Liver (tissue), 9 donors: Measurements from ENCODE around the gene ZNF280B. TPM values are rescaled to one million over a fixed set of nuclear protein-coding genes. Genes with fewer than 3 reads are reported as not detected.
"Not testable (repeated sequence)": the region's sequence is repeated elsewhere in the genome, so short reads cannot be mapped to it uniquely, and the experiment has no call there.

Experiments
- DNase-seq: peaks from one replicate; pipeline ENCODE4 v3.0.0-alpha.2; 2017; ENCODE audit warnings: low spot score
- H3K27ac ChIP-seq, 2 donors: one replicate each; pipeline ENCODE4 v1.7.0; 2013; ENCODE audit warnings: inconsistent platforms in 2 of 2, low read length in 2 of 2, control low read depth in 1 of 2, low read depth in 1 of 2, mild to moderate bottlenecking in 1 of 2
- H3K27me3 ChIP-seq, 4 donors: one replicate each; pipeline versions ENCODE4 v1.6.1 to v1.7.0; 2013; ENCODE audit warnings: low read length in 3 of 4, inconsistent platforms in 1 of 4, mild to moderate bottlenecking in 1 of 4, moderate library complexity in 1 of 4; ENCODE audit not compliant: control insufficient read depth in 4 of 4, insufficient read depth in 4 of 4
- H3K36me3 ChIP-seq, 4 donors: one replicate each; pipeline versions ENCODE4 v1.6.1 to v1.7.0; 2013; ENCODE audit warnings: low read length in 3 of 4, mild to moderate bottlenecking in 3 of 4, low read depth in 1 of 4, moderate library complexity in 1 of 4; ENCODE audit not compliant: control insufficient read depth in 4 of 4, insufficient read depth in 3 of 4
- H3K4me1 ChIP-seq, 4 donors: one replicate each; pipeline versions ENCODE4 v1.6.1 to v1.7.0; 2013; ENCODE audit warnings: low read length in 3 of 4, mild to moderate bottlenecking in 3 of 4, moderate library complexity in 1 of 4; ENCODE audit not compliant: control insufficient read depth in 4 of 4, insufficient read depth in 4 of 4
- H3K4me3 ChIP-seq, 3 donors: one replicate each; pipeline versions ENCODE4 v1.6.1 to v1.7.0; 2013; ENCODE audit warnings: low read length in 3 of 3, control low read depth in 1 of 3, low read depth in 1 of 3, mild to moderate bottlenecking in 1 of 3
- H3K9ac ChIP-seq, 2 donors: one replicate each; pipeline ENCODE4 v1.7.0; 2013; ENCODE audit warnings: low read length in 2 of 2, mild to moderate bottlenecking in 2 of 2, moderate library complexity in 2 of 2, control low read depth in 1 of 2, low read depth in 1 of 2
- H3K9me3 ChIP-seq, 4 donors: one replicate each; pipeline versions ENCODE4 v1.6.1 to v1.7.0; 2013; ENCODE audit warnings: low read length in 3 of 4; ENCODE audit not compliant: control insufficient read depth in 4 of 4
- ATF3 ChIP-seq: IDR thresholded peaks from 2 replicates; pipeline ENCODE4 v1.6.1; 2016; ENCODE audit warnings: antibody characterized with exemption
- EGR1 ChIP-seq, 2 donors: IDR thresholded peaks; 2 replicates each; pipeline ENCODE4 v1.6.1; 2016 to 2018; ENCODE audit warnings: antibody characterized with exemption in 2 of 2, low read depth in 2 of 2
- FOXA1 ChIP-seq: IDR thresholded peaks from 2 replicates; pipeline ENCODE4 v1.6.1; 2016; ENCODE audit warnings: antibody characterized with exemption
- FOXA2 ChIP-seq: IDR thresholded peaks from 2 replicates; pipeline ENCODE4 v1.6.1; 2016; ENCODE audit warnings: antibody characterized with exemption
- HNF4A ChIP-seq, 2 donors: conservative IDR thresholded peaks; 2 replicates each; pipeline ENCODE4 v1.6.1; 2016; ENCODE audit warnings: antibody characterized with exemption in 2 of 2, mild to moderate bottlenecking in 2 of 2
- HNF4G ChIP-seq: IDR thresholded peaks from 2 replicates; pipeline ENCODE4 v1.6.1; 2016; ENCODE audit warnings: antibody characterized with exemption
- JUND ChIP-seq, 2 donors: IDR thresholded peaks; 2 replicates each; pipeline ENCODE4 v1.6.1; 2016; ENCODE audit warnings: antibody characterized with exemption in 2 of 2
- MAX ChIP-seq: IDR thresholded peaks from 2 replicates; pipeline ENCODE4 v1.6.1; 2016; ENCODE audit warnings: antibody characterized with exemption
- NR2F2 ChIP-seq: IDR thresholded peaks from 2 replicates; pipeline ENCODE4 v1.6.1; 2016; ENCODE audit warnings: antibody characterized with exemption
- REST ChIP-seq: IDR thresholded peaks from 2 replicates; pipeline ENCODE4 v1.6.1; 2016; ENCODE audit warnings: antibody characterized with exemption, mild to moderate bottlenecking
- RXRA ChIP-seq, 2 donors: IDR thresholded peaks; 2 replicates each; pipeline ENCODE4 v1.6.1; 2017 to 2018; ENCODE audit warnings: antibody characterized with exemption in 2 of 2, mild to moderate bottlenecking in 1 of 2
- SP1 ChIP-seq: IDR thresholded peaks from 2 replicates; pipeline ENCODE4 v1.6.1; 2018; ENCODE audit warnings: antibody characterized with exemption, mild to moderate bottlenecking
- YY1 ChIP-seq: IDR thresholded peaks from 2 replicates; pipeline ENCODE4 v1.6.1; 2016; ENCODE audit warnings: antibody characterized with exemption, mild to moderate bottlenecking
- ZBTB33 ChIP-seq: IDR thresholded peaks from 2 replicates; pipeline ENCODE4 v1.6.1; 2016; ENCODE audit warnings: antibody characterized with exemption
- WGBS: extraction: QIAGEN DNeasy Blood & Tissue Kit; methylation state at CpG from one replicate; pipeline ENCODE4 v1.1.7; 2013; 5-methylcytosine and 5-hydroxymethylcytosine counted together
- polyA plus RNA-seq, 2 donors: library from polyadenylated mRNA; stranded (reverse) in 1 of 2; unstranded in 1 of 2; fragments of 200-250 nt in 1 of 2; fragments of >200 nt in 1 of 2; fragmentation: Nextera tagmentation in 1 of 2; extraction: Ambion mirVana in 1 of 2; gene quantifications; one replicate each; pipeline versions ENCODE4 v1.2.1 to v1.2.3, GENCODE V29; 2013 to 2015
- total RNA-seq, 2 donors: library from RNA; depleted of rRNA; stranded (reverse); fragments of >200 nt; gene quantifications; one replicate each; pipeline ENCODE4 v1.2.3, GENCODE V29; 2014
- donor health status: healthy.
- donor health status: healthy.
- donor health status: healthy.
- donor health status: healthy.
- donor health status: healthy.

The ZNF280B gene
- total and polyA plus RNA-seq, 4 donors, result 0.03 to 0.84 (median 0.06) TPM

- Histone ChIP-seq H3K9me3 (no peaks in the 10 kb centered on the region), H3K9ac (no peak overlapping the region), H3K27ac (no peak overlapping the region), H3K27me3 (peaks cover 0 to under 1% (median 0%) of the 10 kb centered on the region in 4 donors), H3K36me3 (no peaks in the 10 kb centered on the region), H3K4me1 (no peaks in the 10 kb centered on the region), H3K4me3 (no peak overlapping the region)
- no peak for TF ChIP-seq HNF4A (conservative IDR thresholded peaks at IDR 0.05)
- no peak for TF ChIP-seq NR2F2
- TF ChIP-seq REST, result no peak
- no peak for TF ChIP-seq ATF3
- no peak for TF ChIP-seq EGR1 (IDR thresholded peaks at IDR 0.05; ENCODE audit: low read depth in 2 of 2)
- TF ChIP-seq RXRA (IDR thresholded peaks at IDR 0.05), result no peak
- TF ChIP-seq SP1, result no peak
- no peak for TF ChIP-seq ZBTB33
- TF ChIP-seq FOXA1, result no peak
- no peak for TF ChIP-seq YY1
- WGBS, result 89% methylated on average over 1 of the region's 1 CpG
- no peak for DNase-seq
Observed at GRCh38 chr22:22533417-22533816, 24.9 kb upstream of the ZNF280B start.

- H3K9me3 ChIP-seq, H3K9ac ChIP-seq, H3K36me3 ChIP-seq, H3K27ac ChIP-seq, DNase-seq, H3K4me3 ChIP-seq, H3K4me1 ChIP-seq, H3K27me3 ChIP-seq: not testable (repeated sequence)
- WGBS, result 83% methylated on average over 12 of the region's 12 CpGs
Observed at GRCh38 chr22:22532547-22533071, 24.1 kb upstream of the ZNF280B start.

GRCh38 chr22:22531770-22532546, 23.4 kb upstream of the ZNF280B start:
- H3K4me3 ChIP-seq, result no peak overlapping the region
- 78% methylated on average over 7 of the region's 7 CpGs for WGBS
- TF ChIP-seq EGR1 (IDR thresholded peaks at IDR 0.05; ENCODE audit: low read depth in 2 of 2), result no peak
- no peak for TF ChIP-seq REST
- no peak for TF ChIP-seq RXRA (IDR thresholded peaks at IDR 0.05)
- no peak for TF ChIP-seq MAX
- TF ChIP-seq HNF4G, result no peak
- no peak for TF ChIP-seq ZBTB33
- no peak for TF ChIP-seq YY1
- no peak for TF ChIP-seq FOXA2
- no peak for TF ChIP-seq ATF3
- TF ChIP-seq JUND (IDR thresholded peaks at IDR 0.05), result no peak

More at GRCh38 chr22:22531770-22532546, 23.4 kb upstream of the ZNF280B start:
- no peak overlapping the region for H3K9ac ChIP-seq
- no peaks in the 10 kb centered on the region for H3K27me3 ChIP-seq
- DNase-seq, result no peak
- no peaks in the 10 kb centered on the region for H3K9me3 ChIP-seq
- H3K36me3 ChIP-seq, result no peaks in the 10 kb centered on the region
- H3K4me1 ChIP-seq, result no peaks in the 10 kb centered on the region
- no peak overlapping the region for H3K27ac ChIP-seq
